Mammary epithelial cell (primary cell): ENCODE measurements around the gene ASPRV1.

Experiments used
- CTCF ChIP-seq, 2 donors: IDR thresholded peaks in 1 of 2; conservative IDR thresholded peaks in 1 of 2; 2 replicates each; pipeline ENCODE4 v1.5.1; 2011 to 2012; ENCODE audit warnings: inconsistent platforms in 2 of 2, low read length in 2 of 2, mild to moderate bottlenecking in 2 of 2, control low read depth in 1 of 2, low read depth in 1 of 2; ENCODE audit not compliant: insufficient read depth in 1 of 2; ENCODE audit errors: extremely low read depth in 1 of 2
- EZH2 ChIP-seq: IDR thresholded peaks from 2 replicates; pipeline ENCODE4 v1.6.1; 2012; ENCODE audit warnings: low read length, inconsistent platforms, borderline replicate concordance

- TF ChIP-seq CTCF (conservative IDR thresholded peaks at IDR 0.05 in 1 of 2, IDR thresholded peaks at IDR 0.05 in 1 of 2; ENCODE audit: extremely low read depth in 1 of 2, insufficient read depth in 1 of 2, low read depth in 1 of 2, low read length in 2 of 2) (peak in 1 of 2 donors; percentile 32), EZH2 (no peak)
These were observed 35.8 kb upstream of the ASPRV1 start for GRCh38 chr2:69997015-69997830.
